Lung (tissue), 12 donors: ENCODE data around the gene MYO16. TPM values are rescaled to one million over a fixed set of nuclear protein-coding genes. Genes with fewer than 3 reads are reported as not detected.

Source experiments
- ATAC-seq: fragments of 200-7000 bp; cut with Tn5 transposase; one replicate; pipeline ENCODE4 v1.9.1; 2020; ENCODE audit warnings: moderate number of reproducible peaks; ENCODE audit not compliant: insufficient read depth, low FRiP score
- DNase-seq, 3 donors: peaks; one replicate each; pipeline ENCODE4 v3.0.0-alpha.2; 2013 to 2017
- H3K27ac ChIP-seq, 2 donors: one replicate each; pipeline ENCODE4 v1.5.1; 2013; ENCODE audit warnings: mild to moderate bottlenecking in 2 of 2, moderate library complexity in 2 of 2, control low read depth in 1 of 2, inconsistent platforms in 1 of 2, low read depth in 1 of 2, low read length in 1 of 2
- H3K27me3 ChIP-seq, 3 donors: one replicate each; pipeline ENCODE4 v1.5.1; 2013; ENCODE audit warnings: low read length in 2 of 3; ENCODE audit not compliant: control insufficient read depth in 3 of 3, insufficient read depth in 3 of 3
- H3K36me3 ChIP-seq, 4 donors: one replicate each; pipeline ENCODE4 v1.5.1; 2013; ENCODE audit warnings: low read length in 4 of 4, mild to moderate bottlenecking in 1 of 4, moderate library complexity in 1 of 4; ENCODE audit not compliant: control insufficient read depth in 4 of 4, insufficient read depth in 4 of 4
- H3K4me1 ChIP-seq, 5 donors: one replicate each; pipeline ENCODE4 v1.5.1; 2013; ENCODE audit warnings: low read length in 5 of 5, mild to moderate bottlenecking in 2 of 5, moderate library complexity in 1 of 5; ENCODE audit not compliant: control insufficient read depth in 5 of 5, insufficient read depth in 5 of 5
- H3K4me3 ChIP-seq: one replicate; pipeline ENCODE4 v1.5.1; 2013; ENCODE audit warnings: mild to moderate bottlenecking, control low read depth, moderate library complexity
- H3K9ac ChIP-seq, 2 donors: one replicate each; pipeline ENCODE4 v1.5.1; 2013; ENCODE audit warnings: low read length in 2 of 2, control low read depth in 1 of 2; ENCODE audit not compliant: insufficient read depth in 1 of 2
- H3K9me3 ChIP-seq, 4 donors: one replicate each; pipeline ENCODE4 v1.5.1; 2013; ENCODE audit warnings: low read length in 3 of 4, mild to moderate bottlenecking in 1 of 4, moderate library complexity in 1 of 4; ENCODE audit not compliant: control insufficient read depth in 4 of 4, insufficient read depth in 3 of 4
- CTCF ChIP-seq: IDR thresholded peaks from 2 replicates; pipeline ENCODE4 v1.5.1; 2012; ENCODE audit warnings: mild to moderate bottlenecking; ENCODE audit errors: control extremely low read depth, extremely low read depth
- WGBS, 2 donors: extraction: QIAGEN DNeasy Blood & Tissue Kit; methylation state at CpG; one replicate each; pipeline ENCODE4 v1.1.7; 2013; 5-methylcytosine and 5-hydroxymethylcytosine counted together
- polyA plus RNA-seq, 2 donors: library from polyadenylated mRNA; stranded (reverse); fragments of 200-250 nt; gene quantifications; one replicate each; pipeline ENCODE4 v1.2.1, GENCODE V29; 2013
- total RNA-seq, 2 donors: library from RNA; depleted of rRNA in 1 of 2; stranded (reverse); fragments of >200 nt in 1 of 2; gene quantifications; one replicate each; pipeline ENCODE4 v1.2.1, GENCODE V29; 2014 to 2021
- donor health status: control.
- donor health status: control.
- donor health status: Bipolar disorder and iron deficiency.
- donor health status: healthy.
- donor health status: DM: yes; HTN: yes; CAD: no.

The MYO16 gene
- total and polyA plus RNA-seq, 4 donors = 0.12 to 13.8 (median 0.88) TPM

GRCh38 chr13:108606424-108606823 lies 23.0 kb upstream of the MYO16 start:
- ATAC-seq (no peak), DNase-seq (no peak)
- Histone ChIP-seq H3K9ac (no peak overlapping the region), H3K27me3 (no peaks in the 10 kb centered on the region), H3K9me3 (peaks cover 0 to 5% (median 4%) of the 10 kb centered on the region in 4 donors), H3K4me3 (no peak overlapping the region), H3K4me1 (peaks cover 0 to 5% (median 0%) of the 10 kb centered on the region in 5 donors), H3K27ac (no peak overlapping the region), H3K36me3 (no peaks in the 10 kb centered on the region)
- WGBS, 2 donors = 93 to 95% methylated on average over 2 of the region's 2 CpGs
- TF ChIP-seq CTCF = no peak

GRCh38 chr13:108609353-108609752 lies 20.1 kb upstream of the MYO16 start:
- H3K4me3 ChIP-seq = no peak overlapping the region
- WGBS, 2 donors = 78 to 85% methylated on average over 7 of the region's 7 CpGs
- H3K27me3 ChIP-seq = no peaks in the 10 kb centered on the region
- H3K36me3 ChIP-seq = no peaks in the 10 kb centered on the region
- ATAC-seq (no peak), DNase-seq (peak in 2 of 3 donors; percentile 14 to 29)
- TF ChIP-seq CTCF = no peak
- no peak overlapping the region for H3K27ac ChIP-seq
- no peak overlapping the region for H3K9ac ChIP-seq
- H3K9me3 ChIP-seq = peaks cover 0 to 5% (median 4%) of the 10 kb centered on the region in 4 donors
- peaks cover 0 to 5% (median 0%) of the 10 kb centered on the region in 5 donors for H3K4me1 ChIP-seq

- no peak for TF ChIP-seq CTCF
- 71 to 81% methylated on average over 4 of the region's 4 CpGs for WGBS, 2 donors
- Histone ChIP-seq H3K4me1 (peaks cover 0 to 5% (median 0%) of the 10 kb centered on the region in 5 donors), H3K27ac (no peak overlapping the region), H3K9me3 (peaks cover 0 to 5% (median 4%) of the 10 kb centered on the region in 4 donors), H3K27me3 (no peaks in the 10 kb centered on the region), H3K4me3 (no peak overlapping the region), H3K36me3 (no peaks in the 10 kb centered on the region), H3K9ac (no peak overlapping the region)
- ATAC-seq = no peak
- peak in 1 of 3 donors; percentile 5 for DNase-seq
Observed at GRCh38 chr13:108610507-108610906, 18.9 kb upstream of the MYO16 start.

GRCh38 chr13:108615241-108615640 lies 14.2 kb upstream of the MYO16 start:
- 84 to 85% methylated on average over 3 of the region's 3 CpGs for WGBS, 2 donors

More at GRCh38 chr13:108615241-108615640, 14.2 kb upstream of the MYO16 start:
- H3K4me3 ChIP-seq = no peak overlapping the region
- no peaks in the 10 kb centered on the region for H3K27me3 ChIP-seq
- DNase-seq = no peak
- H3K9ac ChIP-seq = no peak overlapping the region
- peaks cover 0 to 2% (median 0%) of the 10 kb centered on the region in 5 donors for H3K4me1 ChIP-seq
- no peak for ATAC-seq
- no peaks in the 10 kb centered on the region for H3K36me3 ChIP-seq
- H3K27ac ChIP-seq = no peak overlapping the region
- H3K9me3 ChIP-seq = no peaks in the 10 kb centered on the region
- TF ChIP-seq CTCF = no peak
